ENCODE data around the gene CDK11A. TPM values are rescaled to one million over a fixed set of nuclear protein-coding genes. Genes with fewer than 3 reads are reported as not detected.
"Not testable (repeated sequence)": the region's sequence is repeated elsewhere in the genome, so short reads cannot be mapped to it uniquely, and the experiment has no call there.

CDK11A gene
- polyA plus RNA-seq, 10 donors: 16.7 to 31.9 (median 21.2) TPM

DNA sequence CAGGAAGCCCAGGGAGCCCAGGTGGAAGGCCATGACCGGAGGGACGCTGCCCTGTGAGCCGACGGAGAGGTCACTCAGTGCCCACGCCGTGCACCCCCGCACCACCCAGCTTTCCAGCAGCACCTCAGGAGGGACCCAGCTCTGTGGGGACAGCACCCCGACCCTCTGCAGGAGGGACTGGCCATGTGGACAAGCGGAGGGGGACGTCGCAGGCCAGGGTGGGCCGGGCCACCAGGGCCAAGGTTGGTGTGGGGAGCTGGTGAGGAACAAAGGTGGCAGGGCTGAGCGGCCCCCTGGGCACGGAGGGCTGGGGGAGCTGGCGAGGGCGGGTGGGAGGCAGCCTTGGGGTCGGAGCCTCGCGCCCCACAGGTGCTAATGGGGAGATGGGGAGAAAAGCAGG, 31.3 kb upstream of the CDK11A start:
- no peak for DNase-seq

GRCh38 chr1:1754051-1754815, 30.1 kb upstream of the CDK11A start:
- DNase-seq: no peak

DNA sequence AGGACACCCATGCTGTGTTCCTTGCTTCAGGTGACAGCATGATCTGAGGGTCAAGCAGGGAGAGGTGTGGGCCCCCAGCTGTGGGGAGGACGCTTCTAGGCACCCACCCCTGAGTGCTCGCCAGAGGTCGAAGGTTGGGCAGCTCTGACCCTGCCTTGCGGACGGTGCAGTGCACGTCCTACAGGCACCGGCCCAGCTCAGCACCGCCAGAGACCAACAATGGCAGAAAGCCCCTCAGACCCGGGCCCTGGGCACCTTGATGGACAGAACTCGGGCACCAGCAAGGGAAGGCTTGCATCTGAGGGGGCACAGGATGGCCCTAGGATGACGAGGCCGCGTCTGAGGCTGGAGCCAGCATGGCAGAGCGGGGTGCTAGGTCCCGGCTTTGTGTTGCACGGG, 29.4 kb upstream of the CDK11A start:
- no peak for DNase-seq

- DNase-seq: peak; percentile 22 to 44 (median 36)
These were observed 28.8 kb upstream of the CDK11A start for GRCh38 chr1:1752636-1753606.

GRCh38 chr1:1752190-1752589, 28.0 kb upstream of the CDK11A start:
- no peak for DNase-seq

GRCh38 chr1:1749941-1750340, 25.8 kb upstream of the CDK11A start:
- not testable (repeated sequence) for DNase-seq

DNA sequence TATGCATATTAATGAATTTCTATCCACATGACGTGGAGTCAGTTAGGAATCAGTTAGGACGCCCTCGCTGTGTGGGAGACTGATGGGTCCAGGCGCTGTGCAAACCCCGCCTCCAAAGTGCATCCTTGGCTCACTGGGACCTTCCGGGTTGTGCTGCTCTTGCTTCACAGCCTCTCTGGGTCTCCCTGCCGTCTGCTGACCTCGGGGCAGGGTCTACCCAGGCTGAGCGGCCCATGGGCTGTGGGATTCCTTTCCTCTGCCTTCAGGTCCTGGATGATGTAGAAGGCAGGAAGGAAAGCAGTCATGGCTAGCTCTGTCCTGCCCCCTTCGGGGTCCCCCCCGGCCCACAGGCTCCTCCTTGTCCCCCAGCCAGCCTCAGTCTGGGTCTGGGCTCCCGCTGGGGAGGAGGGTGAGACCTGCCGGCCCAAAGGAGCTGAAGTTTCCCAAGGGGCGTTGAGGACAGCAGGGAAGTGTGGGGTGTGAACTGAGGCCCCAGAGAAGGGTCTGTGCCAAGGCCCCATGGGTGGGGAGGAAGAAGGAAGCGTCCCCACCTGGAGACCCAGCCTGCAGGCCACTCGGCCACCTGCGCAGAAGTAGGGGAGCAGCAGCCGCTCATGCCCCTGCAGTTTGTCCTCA, 24.6 kb upstream of the CDK11A start:
- peak in 1 of 3 donors; percentile 10 for DNase-seq

DNA sequence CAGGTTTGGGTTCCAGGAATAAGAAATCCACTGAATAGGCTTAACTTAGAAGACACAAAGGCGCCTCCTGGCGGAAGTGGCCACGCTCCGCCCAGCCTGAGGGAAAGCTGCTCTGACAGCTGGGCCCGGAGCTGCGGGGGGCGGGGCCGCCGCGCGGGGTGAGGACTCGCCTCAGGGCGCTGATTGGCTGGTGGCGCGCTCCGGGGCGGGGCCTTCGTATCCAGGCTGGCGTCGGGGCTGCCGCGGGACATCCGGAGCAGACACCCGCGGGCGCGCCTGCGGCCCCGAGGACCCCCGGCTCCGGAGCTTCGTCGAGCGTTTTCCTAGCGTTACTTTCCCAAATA, 22.4 kb upstream of the CDK11A start:
- not testable (repeated sequence) for DNase-seq

DNA sequence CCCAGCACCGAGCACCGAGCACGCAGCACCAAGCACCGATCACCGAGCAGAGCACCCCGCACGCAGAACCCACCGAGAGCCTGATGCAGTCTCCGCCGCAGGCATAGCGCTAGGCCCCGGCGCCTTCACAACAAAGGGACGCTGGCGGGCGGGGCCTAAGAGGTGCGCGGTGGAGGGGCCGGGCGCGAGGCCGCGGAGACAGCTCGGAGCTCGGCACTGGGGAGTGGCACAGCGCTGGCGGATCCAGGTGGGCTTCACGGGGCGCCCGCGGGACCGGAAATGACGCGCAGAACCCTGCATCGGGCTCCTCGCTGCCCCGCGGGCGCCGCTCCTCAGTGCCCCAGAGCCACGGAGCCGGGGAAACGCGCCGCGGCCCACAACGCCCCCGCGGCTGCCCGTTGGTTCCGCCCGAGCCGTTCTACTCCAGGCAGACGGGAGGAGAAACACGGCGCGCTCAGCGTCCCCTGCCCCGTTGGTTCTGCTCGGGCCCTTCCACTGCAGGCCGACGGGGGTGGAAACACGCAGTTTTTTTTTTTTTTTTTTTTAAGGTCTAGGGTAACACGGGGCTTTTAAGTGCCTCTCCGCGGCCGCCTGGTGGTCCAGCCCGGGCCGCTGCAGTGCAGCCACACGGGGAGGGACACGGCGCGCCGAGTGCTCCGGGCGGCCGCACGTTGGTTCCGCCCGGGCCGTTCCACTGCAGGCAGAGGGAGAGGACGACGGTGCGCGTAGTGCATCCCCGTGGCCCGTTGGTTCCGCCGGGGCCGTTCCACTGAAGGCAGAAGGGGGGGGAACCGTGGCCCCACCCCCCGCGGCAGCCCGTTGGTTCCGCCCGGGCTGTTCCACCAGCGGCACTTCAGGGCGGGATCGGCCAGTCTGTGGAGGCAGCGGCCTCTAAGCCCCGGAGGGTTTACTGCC, 21.8 kb upstream of the CDK11A start:
- peak; percentile 53 to 82 (median 68) for DNase-seq

GRCh38 chr1:1742529-1742928, 18.4 kb upstream of the CDK11A start:
- DNase-seq: not testable (repeated sequence)

DNA sequence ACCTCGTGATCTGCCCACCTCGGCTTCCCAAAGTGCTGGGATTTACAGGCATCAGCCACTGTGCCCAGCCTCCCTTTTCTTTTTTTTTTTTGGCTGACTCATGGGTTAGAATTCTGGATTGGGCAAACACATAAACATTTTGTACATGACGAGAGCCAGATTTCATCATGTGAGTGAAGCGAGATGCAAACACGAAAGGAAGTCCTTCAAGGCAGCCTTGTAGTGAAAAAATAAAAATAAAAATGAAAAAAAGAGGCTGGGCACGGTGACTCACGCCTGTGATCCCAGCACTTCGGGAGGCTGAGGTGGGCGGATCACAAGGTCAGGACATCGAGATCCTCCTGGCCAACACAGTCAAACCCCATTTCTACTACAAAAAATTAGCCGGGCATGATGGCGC, 16.9 kb upstream of the CDK11A start:
- DNase-seq: peak in 1 of 3 donors; percentile 39

DNA sequence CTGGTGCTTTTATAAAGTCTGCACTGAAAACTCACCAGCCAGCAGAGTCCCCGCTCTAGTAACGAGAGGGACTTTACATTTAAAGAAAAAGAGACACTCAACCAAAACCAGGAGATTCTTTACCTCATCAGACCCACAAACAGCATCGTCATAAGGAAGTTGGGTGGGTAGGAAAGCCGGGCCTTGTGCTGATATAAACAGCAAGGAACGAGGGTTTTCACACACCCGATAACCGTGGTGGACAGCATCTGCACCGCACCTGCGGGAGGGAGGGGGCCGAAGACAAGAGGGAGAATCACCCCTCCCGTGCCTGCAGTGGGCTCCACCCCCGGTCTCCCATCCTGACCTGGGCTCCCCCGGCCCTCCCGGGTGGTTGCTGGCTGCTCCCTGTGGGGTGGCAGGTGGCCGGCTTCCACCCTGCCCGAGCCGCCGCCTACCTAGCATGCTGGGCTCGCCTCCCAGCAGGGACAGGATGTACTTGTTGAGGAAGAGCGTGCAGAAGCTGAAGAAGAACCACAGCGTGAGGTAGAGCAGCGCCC, 14.7 kb upstream of the CDK11A start:
- DNase-seq: not testable (repeated sequence)

DNA sequence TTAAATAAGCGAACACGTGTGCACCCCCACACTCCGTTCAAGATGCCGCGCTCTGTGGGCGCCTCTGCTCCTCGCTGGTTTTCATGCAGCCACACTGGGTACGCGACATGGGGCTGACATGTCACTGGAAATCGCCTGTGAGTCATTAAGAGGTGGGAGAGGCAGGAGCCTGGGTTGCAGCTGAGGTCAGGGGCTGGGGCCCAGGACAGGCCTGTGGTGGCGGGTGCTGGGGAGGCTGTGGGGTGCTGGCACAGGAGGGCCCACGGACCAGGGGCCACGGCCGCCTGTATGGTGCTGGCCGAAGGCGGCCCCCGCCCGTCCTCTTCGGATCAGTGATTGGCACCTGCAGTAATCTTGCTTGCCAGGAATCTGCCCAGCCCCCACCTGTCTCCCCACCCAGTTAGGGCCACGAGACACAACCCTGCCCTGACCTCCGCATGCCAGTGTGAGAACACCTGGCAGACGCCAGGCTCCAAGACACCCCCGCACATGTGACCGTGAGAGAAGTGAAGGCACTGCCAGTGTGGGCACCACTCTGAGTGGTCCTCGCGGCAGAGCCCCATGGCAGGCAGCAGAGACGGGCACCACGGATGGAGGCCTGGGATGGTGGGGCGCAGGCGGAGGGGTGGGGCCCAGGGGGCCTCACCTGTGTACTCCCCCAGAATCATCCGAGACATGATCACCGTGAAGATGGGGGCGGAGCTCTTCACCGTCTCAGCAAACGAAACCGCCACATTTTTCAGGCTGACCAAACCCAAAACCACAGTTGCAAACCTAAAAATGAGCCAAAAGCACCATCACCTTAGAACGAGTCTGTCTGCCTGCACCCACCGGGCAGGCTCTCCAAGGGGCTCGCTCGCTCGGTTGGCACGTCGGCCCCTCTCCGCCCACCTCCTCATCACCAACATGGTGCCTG, 13.8 kb upstream of the CDK11A start:
- not testable (repeated sequence) for DNase-seq

GRCh38 chr1:1732381-1732780, 8.2 kb upstream of the CDK11A start:
- no peak for DNase-seq

- DNase-seq: no peak
These were observed 6.7 kb upstream of the CDK11A start for GRCh38 chr1:1730870-1731269.

DNA sequence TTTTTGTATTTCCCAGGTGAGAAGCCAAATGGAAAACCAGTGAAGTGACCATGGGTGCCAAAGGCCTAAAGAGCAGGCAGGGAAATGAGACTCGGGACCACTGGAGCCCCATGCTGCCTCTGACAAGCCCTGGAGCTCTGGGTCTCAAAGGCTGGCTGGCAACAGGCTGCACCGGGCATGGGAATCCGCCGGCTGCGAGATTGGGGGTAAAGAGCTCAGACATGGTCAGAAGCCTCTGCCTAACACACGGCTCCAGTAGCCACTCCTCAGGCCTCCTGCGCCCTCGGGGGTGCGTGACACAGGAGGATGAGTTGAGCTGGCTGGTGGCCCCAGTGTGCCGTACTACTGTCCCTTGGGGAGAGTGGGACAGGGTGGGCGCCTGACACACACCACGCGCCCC, 6.1 kb upstream of the CDK11A start:
- DNase-seq: not testable (repeated sequence)

DNA sequence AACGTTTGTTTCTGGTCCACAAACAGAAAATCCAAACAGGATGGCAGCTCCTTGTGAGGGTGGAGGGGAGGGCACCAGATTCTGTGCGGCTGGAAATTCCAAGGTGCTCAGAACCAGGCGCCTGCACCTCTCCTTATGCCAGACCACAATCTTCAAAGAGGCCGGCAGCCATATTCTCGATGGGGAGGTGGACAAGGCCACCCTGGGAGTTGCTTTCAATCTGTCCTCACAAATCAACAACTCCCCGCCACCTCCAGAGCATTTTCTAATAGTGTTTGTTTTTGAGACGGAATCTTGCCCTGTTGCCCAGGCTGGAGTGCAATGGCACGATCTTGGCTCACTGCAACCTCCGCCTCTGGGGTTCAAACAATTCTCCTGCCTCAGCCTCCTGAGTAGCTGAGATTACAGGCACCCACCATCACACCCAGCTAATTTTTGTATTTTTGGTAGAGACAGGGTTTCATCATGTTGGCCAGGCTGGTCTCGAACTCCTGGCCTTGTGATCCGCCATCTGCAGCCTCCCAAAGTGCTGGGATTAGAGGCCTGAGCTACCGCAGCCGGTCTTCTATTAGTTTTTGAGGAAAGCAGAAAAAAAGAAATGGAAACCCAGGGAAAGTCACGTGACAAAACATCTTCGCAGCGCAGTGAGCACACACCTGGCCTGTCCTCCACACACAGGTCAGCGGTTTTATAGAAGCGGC, 5.1 kb upstream of the CDK11A start:
- not testable (repeated sequence) for DNase-seq

DNA sequence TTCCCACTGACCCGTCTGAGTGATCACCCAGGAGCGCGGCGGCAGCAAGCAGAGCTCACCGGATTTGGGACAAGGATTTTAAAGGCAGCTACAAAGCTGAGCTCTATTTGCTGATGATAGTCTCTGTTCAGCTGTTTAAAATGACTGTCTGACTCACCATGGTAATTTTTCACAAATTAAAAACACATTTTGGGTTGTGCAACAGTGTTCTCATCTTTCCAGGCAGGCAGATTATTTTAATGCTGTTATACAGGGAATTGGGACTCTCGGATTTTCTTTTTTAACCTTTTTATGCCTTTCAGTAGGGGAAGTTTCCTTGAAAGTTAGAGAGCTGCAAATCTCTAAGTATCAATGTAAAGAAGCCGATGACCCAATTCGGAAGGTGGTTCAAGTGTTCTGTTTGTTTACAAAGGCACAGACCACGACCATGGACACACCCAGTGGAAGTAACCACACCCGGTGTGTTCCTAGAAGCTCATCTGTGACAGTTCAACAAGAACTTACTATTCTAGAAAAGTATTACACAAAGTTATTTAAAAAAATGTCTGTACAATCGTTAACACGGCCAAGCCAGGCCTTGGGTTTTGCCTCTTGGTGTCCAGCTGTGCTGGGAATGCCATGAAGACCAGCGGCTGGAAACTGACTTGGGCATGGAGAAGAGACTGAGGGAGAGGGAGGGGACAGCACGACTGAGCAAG, 4.3 kb upstream of the CDK11A start:
- peak; percentile 14 to 27 (median 25) for DNase-seq
